GM18511 (cell line): Measurements from ENCODE around the gene PAEP.
"Not testable (repeated sequence)": the region's sequence is repeated elsewhere in the genome, so short reads cannot be mapped to it uniquely, and the experiment has no call there.

Experiments
- ATAC-seq: cut with Tn5 transposase; IDR thresholded peaks from one replicate; pipeline ENCODE4 v1.9.1; 2021; ENCODE audit warnings: mild to moderate bottlenecking, moderate library complexity; ENCODE audit not compliant: unreplicated experiment

PAEP gene

GRCh38 chr9:135561391-135562234 lies at the start of gene PAEP:
Gene PAEP (plus strand): TSS chr9:135561756.
- ATAC-seq: no peak

- ATAC-seq: no peak
Observed at GRCh38 chr9:135512241-135512603, 49.3 kb upstream of the PAEP start.

- ATAC-seq: no peak
Observed at GRCh38 chr9:135512904-135513303, 48.7 kb upstream of the PAEP start.

- no peak for ATAC-seq
Observed at GRCh38 chr9:135513351-135513846, 48.2 kb upstream of the PAEP start.

- ATAC-seq: not testable (repeated sequence)
Observed at GRCh38 chr9:135513906-135514305, 47.6 kb upstream of the PAEP start.

GRCh38 chr9:135514342-135515082 lies 47.0 kb upstream of the PAEP start:
- ATAC-seq: no peak

- ATAC-seq: no peak
Observed at GRCh38 chr9:135515083-135515951, 46.2 kb upstream of the PAEP start.

- no peak for ATAC-seq
Observed at GRCh38 chr9:135516132-135516860, 45.3 kb upstream of the PAEP start.

GRCh38 chr9:135517407-135517822 lies 44.1 kb upstream of the PAEP start:
- ATAC-seq: no peak

GRCh38 chr9:135519179-135519971 lies 42.2 kb upstream of the PAEP start:
- no peak for ATAC-seq

GRCh38 chr9:135520916-135521607 lies 40.5 kb upstream of the PAEP start, which contains the start of gene LCN1:
Gene LCN1 (plus strand): TSS chr9:135521440. CDS start chr9:135521498, 58 bp downstream.
- ATAC-seq: no peak

GRCh38 chr9:135521608-135522095 lies 39.9 kb upstream of the PAEP start:
- no peak for ATAC-seq

GRCh38 chr9:135522137-135522877 lies 39.2 kb upstream of the PAEP start:
- ATAC-seq: no peak

- ATAC-seq: no peak
Observed at GRCh38 chr9:135522931-135523330, 38.6 kb upstream of the PAEP start.

- ATAC-seq: no peak
Observed at GRCh38 chr9:135523521-135524129, 37.9 kb upstream of the PAEP start.

- no peak for ATAC-seq
Observed at GRCh38 chr9:135524130-135524861, 37.3 kb upstream of the PAEP start.
